ENCODE measurements around the gene OR1I1. TPM values are rescaled to one million over a fixed set of nuclear protein-coding genes. Genes with fewer than 3 reads are reported as not detected.

OR1I1 gene
- polyA plus RNA-seq, 3 donors, result not detected

GRCh38 chr19:15129856-15130585, 48.0 kb downstream of the OR1I1 start:
- Histone ChIP-seq H3K36me3 (replicated peaks in 1 of 2; ENCODE audit: control insufficient read depth in 1 of 2, insufficient read depth in 2 of 2, low read length in 2 of 2) (no peaks in the 10 kb centered on the region), H3K9me3 (replicated peaks in 1 of 2; ENCODE audit: control insufficient read depth in 1 of 2, insufficient read depth in 1 of 2, low read length in 2 of 2) (no peaks in the 10 kb centered on the region), H3K4me1 (ENCODE audit: control insufficient read depth in 1 of 2, insufficient read depth in 2 of 2, low read length in 2 of 2) (peaks cover under 1 to 3% of the 10 kb centered on the region in 2 donors), H3K27me3 (ENCODE audit: control insufficient read depth in 2 of 2, insufficient read depth in 2 of 2, low read length in 2 of 2) (no peaks in the 10 kb centered on the region), H4K20me1 (ENCODE audit: insufficient read depth, low read length) (no peaks in the 10 kb centered on the region), H3K4me3 (replicated peaks in 1 of 3; ENCODE audit: low read depth in 2 of 3, low read length in 3 of 3) (no peak overlapping the region), H2AFZ (ENCODE audit: insufficient read depth, low read depth, low read length, poor library complexity, severe bottlenecking) (no peak overlapping the region), H3K4me2 (replicated peaks; ENCODE audit: extremely low read depth, low read length, poor library complexity, severe bottlenecking) (no peak overlapping the region), H3K79me2 (ENCODE audit: insufficient read depth, low read length) (peaks cover 2% of the 10 kb centered on the region), H3K9ac (ENCODE audit: insufficient read depth, low read length, poor library complexity, severe bottlenecking) (no peak overlapping the region), H3K27ac (ENCODE audit: low read depth in 1 of 2, low read length in 2 of 2) (no peak overlapping the region)
- no peak for TF ChIP-seq CTCF (IDR thresholded peaks at IDR 0.05)
- H3K27me3 Mint-ChIP-seq (ENCODE audit: low read depth in 3 of 3), result peaks cover 4 to 8% (median 6%) of the 10 kb centered on the region in 3 donors
- no peak overlapping the region for H3K4me3 Mint-ChIP-seq
- DNase-seq, result no peak
- H3K36me3 Mint-ChIP-seq, result no peaks in the 10 kb centered on the region
- H3K4me1 Mint-ChIP-seq, result peaks cover 2% of the 10 kb centered on the region
- WGBS (ENCODE audit: insufficient coverage), result 91% methylated on average over 5 of the region's 16 CpGs
- peak overlapping the region in 1 of 7 donors; percentile 43 for H3K27ac Mint-ChIP-seq
- H3K9me3 Mint-ChIP-seq, result no peaks in the 10 kb centered on the region
- intact Hi-C loops (cut with micrococcal nuclease), result loop anchor here in 1 of 2 donors (10.0 kb wide), 1 partner anchor 245 kb away; the partner anchor contains the start of gene AKAP8

DNA sequence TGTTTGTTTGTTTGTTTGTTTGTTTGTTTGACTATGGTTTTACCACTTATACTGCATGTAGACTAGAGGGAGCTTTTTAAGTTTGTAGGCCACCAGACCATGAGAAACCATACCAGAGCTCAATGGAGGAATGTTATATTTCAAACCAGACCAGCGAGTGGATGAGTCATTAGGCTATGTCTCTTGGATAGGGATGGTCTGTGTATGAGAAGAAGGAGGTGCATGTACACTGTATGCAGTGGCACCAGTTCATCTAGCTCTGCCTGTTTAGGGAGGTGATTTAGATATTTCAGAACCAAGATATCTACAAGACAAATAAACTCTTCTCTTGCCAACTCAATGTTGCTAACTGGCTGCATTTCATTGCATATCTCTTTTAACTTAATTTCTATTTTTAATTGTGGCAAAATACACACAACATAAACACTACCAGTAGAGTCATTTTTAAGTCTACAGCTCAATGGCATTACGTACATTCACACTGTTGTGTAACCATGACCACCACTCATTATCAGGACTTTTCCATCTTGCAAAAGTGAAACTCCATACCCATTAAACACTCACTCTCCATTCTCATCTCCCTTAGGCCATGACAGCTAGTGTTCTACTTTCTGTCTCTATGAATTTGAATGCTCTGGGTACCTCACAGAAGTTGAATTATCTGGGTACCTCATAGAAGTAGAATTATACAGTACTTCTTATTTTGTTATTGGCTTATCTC, 54.4 kb downstream of the OR1I1 start:
- no peak overlapping the region for H3K27ac Mint-ChIP-seq
- no peak overlapping the region for H3K4me3 Mint-ChIP-seq
- intact Hi-C loops (cut with micrococcal nuclease), result no loop called here
- H3K36me3 Mint-ChIP-seq, result no peaks in the 10 kb centered on the region
- H3K27me3 Mint-ChIP-seq (ENCODE audit: low read depth in 3 of 3), result peaks cover 5 to 8% (median 8%) of the 10 kb centered on the region in 3 donors
- H3K9me3 ChIP-seq (replicated peaks in 1 of 2; ENCODE audit: control insufficient read depth in 1 of 2, insufficient read depth in 1 of 2, low read length in 2 of 2), result peaks cover 6 to 18% of the 10 kb centered on the region in 2 donors
- H3K36me3 ChIP-seq (replicated peaks in 1 of 2; ENCODE audit: control insufficient read depth in 1 of 2, insufficient read depth in 2 of 2, low read length in 2 of 2), result no peaks in the 10 kb centered on the region
- H3K4me2 ChIP-seq (replicated peaks; ENCODE audit: extremely low read depth, low read length, poor library complexity, severe bottlenecking), result no peak overlapping the region
- H3K79me2 ChIP-seq (ENCODE audit: insufficient read depth, low read length), result no peaks in the 10 kb centered on the region
- 80% methylated on average over 2 of the region's 2 CpGs for WGBS (ENCODE audit: insufficient coverage)
- H3K27me3 ChIP-seq (ENCODE audit: control insufficient read depth in 2 of 2, insufficient read depth in 2 of 2, low read length in 2 of 2), result no peaks in the 10 kb centered on the region
- no peak overlapping the region for H3K4me3 ChIP-seq (replicated peaks in 1 of 3; ENCODE audit: low read depth in 2 of 3, low read length in 3 of 3)
- no peak overlapping the region for H2AFZ ChIP-seq (ENCODE audit: insufficient read depth, low read depth, low read length, poor library complexity, severe bottlenecking)
- H3K9me3 Mint-ChIP-seq, result peaks cover 8 to 28% (median 20%) of the 10 kb centered on the region in 7 donors
- no peaks in the 10 kb centered on the region for H3K4me1 Mint-ChIP-seq
- no peak for TF ChIP-seq CTCF (IDR thresholded peaks at IDR 0.05)
- H3K9ac ChIP-seq (ENCODE audit: insufficient read depth, low read length, poor library complexity, severe bottlenecking), result no peak overlapping the region
- H3K27ac ChIP-seq (ENCODE audit: low read depth in 1 of 2, low read length in 2 of 2), result no peak overlapping the region
- no peaks in the 10 kb centered on the region for H3K4me1 ChIP-seq (ENCODE audit: control insufficient read depth in 1 of 2, insufficient read depth in 2 of 2, low read length in 2 of 2)
- DNase-seq, result no peak
- no peaks in the 10 kb centered on the region for H4K20me1 ChIP-seq (ENCODE audit: insufficient read depth, low read length)

All from CD14-positive monocyte (primary cell).